GM12878 (cell line): ENCODE data around the gene CCDC149. TPM values are rescaled to one million over a fixed set of nuclear protein-coding genes. Genes with fewer than 3 reads are reported as not detected.

Experiments
- ATAC-seq: fragments of 200-7000 bp; cut with Tn5 transposase; 3 replicates; pipeline ENCODE4 v1.9.1; 2020; ENCODE audit warnings: mild to moderate bottlenecking, moderate library complexity
- BruUV-seq: library from RNA; stranded (reverse); fragments of 400-500 nt; replicated peaks from 2 replicates; lab custom pipeline; 2021; lab: Mats Ljungman, UMichigan
- CTCF ChIA-PET: fragments of 300-600 bp; sonication (Branson Sonifier 250); formaldehyde crosslinking; extraction: SDS; loops from one replicate; lab custom pipeline; 2021; ENCODE audit warnings: inconsistent platforms; lab: Yijun Ruan, JAX
- POLR2A ChIA-PET: fragments of 350-600 bp; formaldehyde crosslinking; extraction: SDS; loops from one replicate; lab custom pipeline; 2021; ENCODE audit warnings: inconsistent platforms; lab: Charles Lee
- RAD21 ChIA-PET: fragments of 300-600 bp; sonication (Branson Sonifier 250); formaldehyde crosslinking; loops from one replicate; lab custom pipeline; 2023; ENCODE audit warnings: antibody characterized with exemption; ENCODE audit not compliant: unreplicated experiment; lab: Charles Lee
- SMC1A ChIA-PET: fragments of 300-600 bp; sonication (Branson Sonifier 250); formaldehyde crosslinking; loops from one replicate; lab custom pipeline; 2023; ENCODE audit not compliant: unreplicated experiment, uncharacterized antibody; lab: Charles Lee
- DNase-seq: peaks from one replicate; pipeline ENCODE4 v3.0.0-alpha.2; 2011; ENCODE audit warnings: low read depth, low spot score
- FAIRE-seq: peaks from 3 replicates; lab custom pipeline; 2011; peaks lifted over from hg19 to GRCh38; lab: Jason Lieb, UNC
- H2AFZ ChIP-seq: 2 replicates; pipeline ENCODE4 v1.6.0; 2011; ENCODE audit warnings: low read depth, low read length, control low read depth; ENCODE audit not compliant: control insufficient read depth
- H3K27ac ChIP-seq: 2 replicates; pipeline ENCODE4 v1.5.1; 2011; ENCODE audit warnings: control low read depth; ENCODE audit not compliant: control insufficient read depth, insufficient read depth
- H3K27me3 ChIP-seq, 2 experiments: replicated peaks in 1 of 2; 2 replicates each; pipeline versions ENCODE4 v1.6.0 to v1.6.1; 2011; ENCODE audit warnings: low read length in 1 of 2; ENCODE audit not compliant: control insufficient read depth in 2 of 2, insufficient read depth in 2 of 2
- H3K36me3 ChIP-seq, 2 experiments: 2 replicates each; pipeline ENCODE4 v1.5.1; 2011; ENCODE audit warnings: low read length in 1 of 2; ENCODE audit not compliant: control insufficient read depth in 2 of 2, insufficient read depth in 2 of 2
- H3K4me1 ChIP-seq: 2 replicates; pipeline ENCODE4 v1.6.1; 2011; ENCODE audit warnings: mild to moderate bottlenecking, low read length, moderate library complexity, mixed read lengths; ENCODE audit not compliant: control insufficient read depth, insufficient read depth
- H3K4me2 ChIP-seq: 2 replicates; pipeline ENCODE4 v1.6.0; 2011; ENCODE audit warnings: control low read depth; ENCODE audit not compliant: control insufficient read depth, insufficient read depth
- H3K4me3 ChIP-seq: fragments of 200-600 bp; sonication (generic); 2 replicates; pipeline ENCODE4 v1.5.1; 2016
- H3K79me2 ChIP-seq: 2 replicates; pipeline ENCODE4 v1.6.0; 2011; ENCODE audit warnings: low read length; ENCODE audit not compliant: control insufficient read depth, insufficient read depth
- H3K9ac ChIP-seq: 2 replicates; pipeline ENCODE4 v1.8.0; 2011; ENCODE audit warnings: low read length, control low read depth, mixed read lengths; ENCODE audit not compliant: control insufficient read depth, insufficient read depth
- H3K9me3 ChIP-seq: replicated peaks from 3 replicates; pipeline ENCODE4 v1.5.1; 2011; ENCODE audit warnings: mild to moderate bottlenecking, low read length; ENCODE audit not compliant: control insufficient read depth, insufficient read depth
- H4K20me1 ChIP-seq: 2 replicates; pipeline ENCODE4 v1.6.0; 2011; ENCODE audit not compliant: control insufficient read depth, insufficient read depth
- BCL11A ChIP-seq: IDR thresholded peaks from 2 replicates; pipeline ENCODE4 v1.6.1; 2011; ENCODE audit warnings: low read depth, low read length
- CREB1 ChIP-seq: IDR thresholded peaks from 2 replicates; pipeline ENCODE4 v1.6.1; 2012; ENCODE audit warnings: low read depth, mild to moderate bottlenecking, inconsistent platforms
- CTCF ChIP-seq, 3 experiments: IDR thresholded peaks in 2 of 3; conservative IDR thresholded peaks in 1 of 3; 2 replicates each; pipeline ENCODE4 v1.5.1; 2011; ENCODE audit warnings: low read depth in 3 of 3, low read length in 3 of 3, mild to moderate bottlenecking in 3 of 3, control low read depth in 2 of 3, moderate library complexity in 2 of 3, inconsistent platforms in 1 of 3, mixed read lengths in 1 of 3; ENCODE audit not compliant: control insufficient read depth in 2 of 3, insufficient read depth in 1 of 3; ENCODE audit errors: extremely low read depth in 1 of 3
- GABPA ChIP-seq: IDR thresholded peaks from 2 replicates; pipeline ENCODE4 v1.6.1; 2014; ENCODE audit warnings: antibody characterized with exemption, low read depth, mild to moderate bottlenecking, inconsistent platforms
- JUND ChIP-seq: IDR thresholded peaks from 2 replicates; pipeline ENCODE4 v1.6.1; 2012; ENCODE audit warnings: low read depth, mild to moderate bottlenecking, low read length, improper control_type of control experiment, moderate library complexity
- KLF5 ChIP-seq: fragments of 450-650 bp; IDR thresholded peaks from 2 replicates; pipeline ENCODE4 v1.6.1; 2014; ENCODE audit warnings: mild to moderate bottlenecking; ENCODE audit not compliant: partially characterized antibody
- PKNOX1 ChIP-seq: fragments of 450-650 bp; IDR thresholded peaks from 2 replicates; pipeline ENCODE4 v1.6.1; 2016; ENCODE audit warnings: mild to moderate bottlenecking
- SRF ChIP-seq, 2 experiments: IDR thresholded peaks; 2 replicates each; pipeline ENCODE4 v1.6.1; 2011; ENCODE audit warnings: low read depth in 2 of 2, low read length in 2 of 2, mild to moderate bottlenecking in 1 of 2, moderate library complexity in 1 of 2
- STAT3 ChIP-seq: IDR thresholded peaks from 2 replicates; pipeline ENCODE4 v1.6.1; 2011; ENCODE audit warnings: low read depth, low read length, improper control_type of control experiment
- SUPT20H ChIP-seq: IDR thresholded peaks from 2 replicates; pipeline ENCODE4 v1.6.1; 2011; ENCODE audit warnings: low read depth, mild to moderate bottlenecking, low read length, moderate library complexity, borderline replicate concordance; ENCODE audit not compliant: control insufficient read depth
- WGBS: methylation state at CpG from one replicate; pipeline ENCODE4 v1.1.6; 2016; ENCODE audit warnings: low lambda C conversion rate; ENCODE audit not compliant: insufficient replicate concordance, insufficient coverage; ENCODE audit errors: missing lambda C conversion rate; 5-methylcytosine and 5-hydroxymethylcytosine counted together
- in situ Hi-C: fragments of 300-500 bp; cut with MboI; formaldehyde crosslinking; loops from 9 replicates; pipeline ENCODE4 v1.14.3; 2018; ENCODE audit warnings: mixed read lengths
- intact Hi-C: fragments of 100-400 bp; cut with micrococcal nuclease; formaldehyde crosslinking; loops from one replicate; pipeline ENCODE4 v1.14.2; 2022; ENCODE audit not compliant: unreplicated experiment
- polyA plus RNA-seq, 11 experiments: library from polyadenylated mRNA; depleted of rRNA in 4 of 11; unstranded in 6 of 11; stranded (reverse) in 5 of 11; fragments of >200 nt; fragmentation: Nextera tagmentation in 4 of 11; fragmentation: Illumina TruSeq in 1 of 11; extraction: Ambion mirVana in 4 of 11; extraction: Trizol in 1 of 11; gene quantifications; 1 replicate in 1 of 11; 2 replicates in 10 of 11; pipeline versions ENCODE4 v1.2.1 to v1.2.3, GENCODE V29; 2011 to 2016; ENCODE audit warnings: inconsistent platforms in 2 of 11, missing spikeins in 2 of 11, low read depth in 1 of 11
- total RNA-seq, 4 experiments: library from RNA; depleted of rRNA in 3 of 4; stranded (reverse); fragments of >200 nt in 3 of 4; fragmentation: Illumina TruSeq in 1 of 4; extraction: Trizol in 1 of 4; gene quantifications; 2 replicates each; pipeline versions ENCODE4 v1.2.1 to v1.2.3, GENCODE V29; 2013 to 2021
- TF ChIP-seq, protein P1 (sequence below): IDR thresholded peaks from 2 replicates; pipeline ENCODE4 v1.6.1; 2012; ENCODE audit warnings: low read depth, low read length, improper control_type of control experiment
- TF ChIP-seq, protein P2 (sequence below): fragments of 450-650 bp; IDR thresholded peaks from 2 replicates; pipeline ENCODE4 v1.6.1; 2018; ENCODE audit warnings: mild to moderate bottlenecking, low read depth, moderate library complexity; ENCODE audit not compliant: partially characterized antibody
- TF ChIP-seq, protein P3 (sequence below): IDR thresholded peaks from 2 replicates; pipeline ENCODE4 v1.6.1; 2011; ENCODE audit warnings: borderline replicate concordance, low read depth, mild to moderate bottlenecking, moderate library complexity, mixed read lengths, low read length; ENCODE audit not compliant: insufficient read depth; ENCODE audit errors: extremely low read length

The CCDC149 gene
- total and polyA plus RNA-seq, 10 of the 15 experiments (the other 5 are each of a cell fraction or from before 2014, with no cell fraction given), result 0.03 to 0.04 (median 0.04) TPM; not detected in 7

- TF ChIP-seq BCL11A (no peak), SRF (IDR thresholded peaks at IDR 0.05; ENCODE audit: low read depth in 2 of 2, low read length in 2 of 2) (no peak), CTCF (IDR thresholded peaks at IDR 0.05 in 2 of 3, conservative IDR thresholded peaks at IDR 0.05 in 1 of 3; ENCODE audit: control insufficient read depth in 2 of 3, extremely low read depth in 1 of 3, insufficient read depth in 1 of 3, low read depth in 3 of 3, low read length in 3 of 3) (no peak), JUND (no peak)
These were observed 101.8 kb downstream of the CCDC149 start (continued) for GRCh38 chr4:24810871-24811631.

DNA sequence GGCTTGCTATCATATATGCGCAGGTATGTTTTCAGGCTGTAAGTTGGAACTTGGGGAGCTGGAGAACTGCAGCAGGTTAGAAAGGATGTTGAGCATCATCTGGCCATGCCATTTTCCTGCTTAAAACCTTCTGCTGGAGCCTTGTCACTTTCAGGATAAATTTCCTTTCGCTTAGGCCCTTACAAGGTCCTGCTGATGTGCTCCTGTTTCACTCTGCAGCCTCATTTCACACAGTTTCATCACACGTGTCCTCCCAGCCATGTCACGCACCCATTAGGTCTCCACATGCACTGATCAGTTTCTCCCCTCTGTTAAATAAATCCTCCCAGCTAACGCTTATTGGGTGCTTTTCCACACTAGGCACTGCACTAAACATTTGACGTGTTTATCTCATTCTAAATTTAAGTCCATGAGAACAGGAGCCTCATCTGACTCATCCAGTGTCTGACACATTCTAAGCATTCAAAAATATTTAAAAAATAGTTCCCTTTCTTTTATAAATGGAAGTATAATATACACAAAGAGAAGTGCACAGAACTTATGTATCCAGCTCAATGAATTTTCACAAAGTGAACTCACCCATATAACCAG is 102.9 kb downstream of the CCDC149 start:
- Histone ChIP-seq H2AFZ (no peak overlapping the region), H3K27ac (no peak overlapping the region), H3K36me3 (no peaks in the 10 kb centered on the region), H3K4me2 (no peak overlapping the region), H4K20me1 (no peaks in the 10 kb centered on the region), H3K27me3 (no peaks in the 10 kb centered on the region), H3K79me2 (no peaks in the 10 kb centered on the region), H3K4me3 (no peak overlapping the region), H3K9me3 (no peaks in the 10 kb centered on the region), H3K9ac (no peak overlapping the region), H3K4me1 (no peaks in the 10 kb centered on the region)
- in situ Hi-C loops (no loop called here), intact Hi-C loops (no loop called here)
- 36% methylated on average over 6 of the region's 6 CpGs for WGBS
- no TSS peak for BruUV-seq
- FAIRE-seq, result no peak
- ChIA-PET SMC1A (no interaction called here), RAD21 (no interaction called here), POLR2A (no interaction called here), CTCF (interaction anchor here (0.6 kb wide), 1 partner anchor 13 kb away, joined by 3 read pairs; no protein-coding TSS in a partner anchor)
- DNase-seq, result no peak
- no peak for ATAC-seq
- TF ChIP-seq, protein P1, sequence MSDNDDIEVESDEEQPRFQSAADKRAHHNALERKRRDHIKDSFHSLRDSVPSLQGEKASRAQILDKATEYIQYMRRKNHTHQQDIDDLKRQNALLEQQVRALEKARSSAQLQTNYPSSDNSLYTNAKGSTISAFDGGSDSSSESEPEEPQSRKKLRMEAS, result no peak
- TF ChIP-seq PKNOX1, result no peak
- no peak for TF ChIP-seq GABPA
- TF ChIP-seq, protein P2, sequence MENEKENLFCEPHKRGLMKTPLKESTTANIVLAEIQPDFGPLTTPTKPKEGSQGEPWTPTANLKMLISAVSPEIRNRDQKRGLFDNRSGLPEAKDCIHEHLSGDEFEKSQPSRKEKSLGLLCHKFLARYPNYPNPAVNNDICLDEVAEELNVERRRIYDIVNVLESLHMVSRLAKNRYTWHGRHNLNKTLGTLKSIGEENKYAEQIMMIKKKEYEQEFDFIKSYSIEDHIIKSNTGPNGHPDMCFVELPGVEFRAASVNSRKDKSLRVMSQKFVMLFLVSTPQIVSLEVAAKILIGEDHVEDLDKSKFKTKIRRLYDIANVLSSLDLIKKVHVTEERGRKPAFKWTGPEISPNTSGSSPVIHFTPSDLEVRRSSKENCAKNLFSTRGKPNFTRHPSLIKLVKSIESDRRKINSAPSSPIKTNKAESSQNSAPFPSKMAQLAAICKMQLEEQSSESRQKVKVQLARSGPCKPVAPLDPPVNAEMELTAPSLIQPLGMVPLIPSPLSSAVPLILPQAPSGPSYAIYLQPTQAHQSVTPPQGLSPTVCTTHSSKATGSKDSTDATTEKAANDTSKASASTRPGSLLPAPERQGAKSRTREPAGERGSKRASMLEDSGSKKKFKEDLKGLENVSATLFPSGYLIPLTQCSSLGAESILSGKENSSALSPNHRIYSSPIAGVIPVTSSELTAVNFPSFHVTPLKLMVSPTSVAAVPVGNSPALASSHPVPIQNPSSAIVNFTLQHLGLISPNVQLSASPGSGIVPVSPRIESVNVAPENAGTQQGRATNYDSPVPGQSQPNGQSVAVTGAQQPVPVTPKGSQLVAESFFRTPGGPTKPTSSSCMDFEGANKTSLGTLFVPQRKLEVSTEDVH, result no peak
- no peak for TF ChIP-seq SUPT20H
- no peak for TF ChIP-seq CREB1
- TF ChIP-seq, protein P3, sequence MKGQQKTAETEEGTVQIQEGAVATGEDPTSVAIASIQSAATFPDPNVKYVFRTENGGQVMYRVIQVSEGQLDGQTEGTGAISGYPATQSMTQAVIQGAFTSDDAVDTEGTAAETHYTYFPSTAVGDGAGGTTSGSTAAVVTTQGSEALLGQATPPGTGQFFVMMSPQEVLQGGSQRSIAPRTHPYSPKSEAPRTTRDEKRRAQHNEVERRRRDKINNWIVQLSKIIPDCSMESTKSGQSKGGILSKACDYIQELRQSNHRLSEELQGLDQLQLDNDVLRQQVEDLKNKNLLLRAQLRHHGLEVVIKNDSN, result no peak
- TF ChIP-seq KLF5, result no peak
- no peak for TF ChIP-seq STAT3
